Esophagus muscularis mucosa (tissue), 4 donors: ENCODE measurements around the gene TAGLN3. TPM values are rescaled to one million over a fixed set of nuclear protein-coding genes. Genes with fewer than 3 reads are reported as not detected.

Source experiments
- DNase-seq: peaks from one replicate; pipeline ENCODE4 v3.0.0-alpha.2; 2017; ENCODE audit errors: extremely low spot score
- H3K27ac ChIP-seq, 4 donors: fragments of 200-600 bp; sonication (generic); replicated peaks in 1 of 4; 1 replicate in 3 of 4; 2 replicates in 1 of 4; pipeline ENCODE4 v1.5.1; 2016 to 2019; ENCODE audit warnings: mild to moderate bottlenecking in 1 of 4
- H3K27me3 ChIP-seq, 4 donors: fragments of 200-600 bp; sonication (generic); one replicate each; pipeline versions ENCODE4 v1.5.1 to v1.6.0; 2016 to 2019
- H3K36me3 ChIP-seq, 4 donors: fragments of 200-600 bp; sonication (generic); one replicate each; pipeline ENCODE4 v1.5.1; 2016 to 2019
- H3K4me1 ChIP-seq, 4 donors: fragments of 200-600 bp; sonication (generic); one replicate each; pipeline ENCODE4 v1.5.1; 2016 to 2019
- H3K4me3 ChIP-seq, 4 donors: fragments of 200-600 bp; sonication (generic); 1 replicate in 2 of 4; 2 replicates in 2 of 4; pipeline ENCODE4 v1.5.1; 2016 to 2019; ENCODE audit warnings: mild to moderate bottlenecking in 4 of 4, moderate library complexity in 1 of 4
- H3K9me3 ChIP-seq, 4 donors: fragments of 200-600 bp; sonication (generic); 1 replicate in 3 of 4; 2 replicates in 1 of 4; pipeline ENCODE4 v1.5.1; 2016 to 2019
- CTCF ChIP-seq, 3 experiments: fragments of 200-600 bp in 2 of 3; fragments of 450-650 bp in 1 of 3; sonication (generic) in 2 of 3; IDR thresholded peaks; one replicate each; pipeline ENCODE4 v1.5.1; 2017 to 2019; ENCODE audit warnings: antibody characterized with exemption in 3 of 3, mild to moderate bottlenecking in 2 of 3, moderate library complexity in 1 of 3
- EP300 ChIP-seq: sonication (generic); formaldehyde crosslinking; IDR thresholded peaks from one replicate; pipeline ENCODE4 v1.6.1; 2017; ENCODE audit warnings: antibody characterized with exemption
- POLR2A ChIP-seq: fragments of 450-650 bp; IDR thresholded peaks from one replicate; pipeline ENCODE4 v1.6.1; 2017; ENCODE audit warnings: antibody characterized with exemption, moderate library complexity, mild to moderate bottlenecking, low read depth
- POLR2AphosphoS5 ChIP-seq, 2 donors: sonication (generic); formaldehyde crosslinking; IDR thresholded peaks; one replicate each; pipeline ENCODE4 v1.6.1; 2017; ENCODE audit warnings: antibody characterized with exemption in 2 of 2
- WGBS: methylation state at CpG from one replicate; pipeline ENCODE4 v1.1.5; 2018; 5-methylcytosine and 5-hydroxymethylcytosine counted together
- intact Hi-C: fragments of 100-400 bp; cut with DNase I; formaldehyde crosslinking; loops from one replicate; pipeline ENCODE4 v1.15.1; 2023
- total RNA-seq, 4 donors: library from RNA; depleted of rRNA; stranded (reverse); fragments of >200 nt; gene quantifications; one replicate each; pipeline versions ENCODE4 v1.1.0 to v1.2.1, GENCODE V29; 2016

The TAGLN3 gene
- 1 to 10 TPM in 2 of 4 donors, under 1 TPM in 2; 0.83 to 4.0 (median 1.3) TPM for total RNA-seq

- H3K4me1 ChIP-seq = peaks cover 9 to 15% (median 14%) of the 10 kb centered on the region in 4 donors
- H3K4me3 ChIP-seq = peak within 1 kb of the TSS; percentile 46 to 56 (median 48)
- peaks cover 0 to 20% (median 0%) of the 10 kb centered on the region in 4 donors for H3K27me3 ChIP-seq
- H3K36me3 ChIP-seq = no peaks in the 10 kb centered on the region
- DNase-seq = peak; percentile 91
- H3K9me3 ChIP-seq = no peaks in the 10 kb centered on the region
- H3K27ac ChIP-seq = no peak within 1 kb of the TSS
- TF ChIP-seq EP300 (no peak), POLR2AphosphoS5 (IDR thresholded peaks at IDR 0.05) (no peak), CTCF (IDR thresholded peaks at IDR 0.05) (no peak), POLR2A (no peak)
- intact Hi-C loops = no loop called here
- 2% methylated on average over 26 of the region's 30 CpGs for WGBS
Measured at GRCh38 chr3:111998636-111999483, at the start of gene TAGLN3. Gene TAGLN3 (plus strand): TSS chr3:111998922. CDS start chr3:111999423, 501 bp downstream.

GRCh38 chr3:111949712-111950111 is 49.0 kb upstream of the TAGLN3 start:
- H3K4me1 ChIP-seq = peaks cover 3 to 14% (median 12%) of the 10 kb centered on the region in 4 donors
- TF ChIP-seq EP300 (no peak), CTCF (IDR thresholded peaks at IDR 0.05) (no peak), POLR2AphosphoS5 (IDR thresholded peaks at IDR 0.05) (no peak), POLR2A (no peak)
- peaks cover 13 to 74% (median 46%) of the 10 kb centered on the region in 4 donors for H3K36me3 ChIP-seq
- H3K4me3 ChIP-seq = no peak overlapping the region
- WGBS = 90% methylated on average over 3 of the region's 3 CpGs
- DNase-seq = no peak
- no peak overlapping the region for H3K27ac ChIP-seq
- intact Hi-C loops = no loop called here
- no peaks in the 10 kb centered on the region for H3K27me3 ChIP-seq
- H3K9me3 ChIP-seq = no peaks in the 10 kb centered on the region

- Histone ChIP-seq H3K4me1 (peaks cover 3 to 14% (median 14%) of the 10 kb centered on the region in 4 donors), H3K36me3 (peaks cover 13 to 74% (median 44%) of the 10 kb centered on the region in 4 donors), H3K27ac (no peak overlapping the region), H3K9me3 (no peaks in the 10 kb centered on the region), H3K4me3 (no peak overlapping the region), H3K27me3 (no peaks in the 10 kb centered on the region)
- no peak for TF ChIP-seq EP300
- TF ChIP-seq CTCF (IDR thresholded peaks at IDR 0.05) = no peak
- TF ChIP-seq POLR2A = no peak
- no peak for DNase-seq
- intact Hi-C loops = no loop called here
- WGBS = 91% methylated on average over 2 of the region's 2 CpGs
Measured at GRCh38 chr3:111951032-111951431, 47.7 kb upstream of the TAGLN3 start.

DNA sequence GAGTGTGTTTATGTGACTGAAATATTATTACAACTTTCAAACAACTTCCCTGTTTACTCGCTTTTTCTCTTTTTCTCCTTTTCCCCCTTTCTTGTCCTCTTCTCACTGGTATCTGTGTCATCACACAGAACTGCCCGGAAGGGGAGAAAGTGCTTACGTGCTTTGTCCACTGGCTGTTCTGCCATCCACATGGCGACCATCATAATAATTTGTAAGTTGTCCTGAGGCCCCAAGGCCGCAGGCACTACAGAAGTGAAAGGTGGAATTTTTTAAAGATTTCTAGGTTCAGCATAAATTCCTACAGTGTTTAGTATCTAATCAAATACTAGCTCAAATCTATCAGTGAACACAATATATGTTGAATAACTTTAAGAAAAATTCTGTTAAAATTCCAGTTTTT is 46.6 kb upstream of the TAGLN3 start:
- intact Hi-C loops = no loop called here
- Histone ChIP-seq H3K4me3 (no peak overlapping the region), H3K4me1 (peaks cover 7 to 14% (median 9%) of the 10 kb centered on the region in 4 donors), H3K36me3 (peaks cover 13 to 70% (median 44%) of the 10 kb centered on the region in 4 donors), H3K27me3 (no peaks in the 10 kb centered on the region), H3K27ac (no peak overlapping the region), H3K9me3 (no peaks in the 10 kb centered on the region)
- WGBS = over 99% methylated on average over 5 of the region's 5 CpGs
- DNase-seq = no peak
- no peak for TF ChIP-seq POLR2AphosphoS5 (IDR thresholded peaks at IDR 0.05)
- no peak for TF ChIP-seq POLR2A
- TF ChIP-seq CTCF (IDR thresholded peaks at IDR 0.05) = no peak
- no peak for TF ChIP-seq EP300
